WTC11 (cell line): Measurements from ENCODE around the gene CDA.

ENCODE experiments used
- TF ChIP-seq, protein P1 (sequence below): sonication (generic); formaldehyde crosslinking; IDR thresholded peaks from 2 replicates; pipeline ENCODE4 v1.8.0; 2022; ENCODE audit warnings: mild to moderate bottlenecking, missing genetic modification reagents
- TF ChIP-seq, protein P2 (sequence below): fragments of 200-600 bp; IDR thresholded peaks from 2 replicates; pipeline ENCODE4 v1.8.0; 2022; ENCODE audit warnings: antibody characterized with exemption
- TF ChIP-seq, protein P3 (sequence below): sonication (generic); formaldehyde crosslinking; IDR thresholded peaks from 2 replicates; pipeline ENCODE4 v1.8.1; 2023; ENCODE audit warnings: mild to moderate bottlenecking, missing genetic modification reagents, moderate library complexity
- TF ChIP-seq, protein P4 (sequence below): sonication (generic); formaldehyde crosslinking; conservative IDR thresholded peaks from 2 replicates; pipeline ENCODE4 v1.8.1; 2022; ENCODE audit warnings: mild to moderate bottlenecking, missing genetic modification reagents

DNA sequence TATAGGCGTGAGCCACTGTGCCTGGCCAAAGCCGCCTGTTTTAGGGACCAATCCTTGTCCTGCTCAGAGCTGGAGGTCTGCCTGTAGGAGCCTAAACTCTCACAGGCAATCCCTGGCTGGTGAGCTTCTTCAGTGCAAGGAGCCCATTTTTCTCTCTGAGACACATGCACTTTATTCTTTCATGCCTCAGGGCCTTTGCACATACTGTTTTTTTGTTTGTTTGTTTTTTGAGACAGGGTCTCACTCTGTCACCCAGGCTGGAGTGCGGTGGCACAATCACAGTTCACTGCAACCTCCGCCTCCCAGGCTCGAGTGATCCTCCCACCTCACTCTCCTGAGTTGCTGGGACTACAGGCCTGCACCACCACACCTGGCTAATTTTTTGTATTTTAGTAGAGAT lies 22.8 kb downstream of the CDA start:
- TF ChIP-seq, protein P1, sequence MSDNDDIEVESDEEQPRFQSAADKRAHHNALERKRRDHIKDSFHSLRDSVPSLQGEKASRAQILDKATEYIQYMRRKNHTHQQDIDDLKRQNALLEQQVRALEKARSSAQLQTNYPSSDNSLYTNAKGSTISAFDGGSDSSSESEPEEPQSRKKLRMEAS (CRISPR knock-in tag), result no peak
- TF ChIP-seq, protein P2, sequence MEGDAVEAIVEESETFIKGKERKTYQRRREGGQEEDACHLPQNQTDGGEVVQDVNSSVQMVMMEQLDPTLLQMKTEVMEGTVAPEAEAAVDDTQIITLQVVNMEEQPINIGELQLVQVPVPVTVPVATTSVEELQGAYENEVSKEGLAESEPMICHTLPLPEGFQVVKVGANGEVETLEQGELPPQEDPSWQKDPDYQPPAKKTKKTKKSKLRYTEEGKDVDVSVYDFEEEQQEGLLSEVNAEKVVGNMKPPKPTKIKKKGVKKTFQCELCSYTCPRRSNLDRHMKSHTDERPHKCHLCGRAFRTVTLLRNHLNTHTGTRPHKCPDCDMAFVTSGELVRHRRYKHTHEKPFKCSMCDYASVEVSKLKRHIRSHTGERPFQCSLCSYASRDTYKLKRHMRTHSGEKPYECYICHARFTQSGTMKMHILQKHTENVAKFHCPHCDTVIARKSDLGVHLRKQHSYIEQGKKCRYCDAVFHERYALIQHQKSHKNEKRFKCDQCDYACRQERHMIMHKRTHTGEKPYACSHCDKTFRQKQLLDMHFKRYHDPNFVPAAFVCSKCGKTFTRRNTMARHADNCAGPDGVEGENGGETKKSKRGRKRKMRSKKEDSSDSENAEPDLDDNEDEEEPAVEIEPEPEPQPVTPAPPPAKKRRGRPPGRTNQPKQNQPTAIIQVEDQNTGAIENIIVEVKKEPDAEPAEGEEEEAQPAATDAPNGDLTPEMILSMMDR, result no peak
- TF ChIP-seq, protein P3, sequence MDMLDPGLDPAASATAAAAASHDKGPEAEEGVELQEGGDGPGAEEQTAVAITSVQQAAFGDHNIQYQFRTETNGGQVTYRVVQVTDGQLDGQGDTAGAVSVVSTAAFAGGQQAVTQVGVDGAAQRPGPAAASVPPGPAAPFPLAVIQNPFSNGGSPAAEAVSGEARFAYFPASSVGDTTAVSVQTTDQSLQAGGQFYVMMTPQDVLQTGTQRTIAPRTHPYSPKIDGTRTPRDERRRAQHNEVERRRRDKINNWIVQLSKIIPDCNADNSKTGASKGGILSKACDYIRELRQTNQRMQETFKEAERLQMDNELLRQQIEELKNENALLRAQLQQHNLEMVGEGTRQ (CRISPR knock-in tag), result no peak
- TF ChIP-seq, protein P4, sequence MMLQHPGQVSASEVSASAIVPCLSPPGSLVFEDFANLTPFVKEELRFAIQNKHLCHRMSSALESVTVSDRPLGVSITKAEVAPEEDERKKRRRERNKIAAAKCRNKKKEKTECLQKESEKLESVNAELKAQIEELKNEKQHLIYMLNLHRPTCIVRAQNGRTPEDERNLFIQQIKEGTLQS, result no peak
